HG03095 (cell line): ENCODE measurements around the gene RUNX1.

Experiments used
- ATAC-seq: cut with Tn5 transposase; IDR thresholded peaks from one replicate; pipeline ENCODE4 v1.9.1; 2021; ENCODE audit warnings: moderate library complexity; ENCODE audit not compliant: unreplicated experiment

RUNX1 gene

DNA sequence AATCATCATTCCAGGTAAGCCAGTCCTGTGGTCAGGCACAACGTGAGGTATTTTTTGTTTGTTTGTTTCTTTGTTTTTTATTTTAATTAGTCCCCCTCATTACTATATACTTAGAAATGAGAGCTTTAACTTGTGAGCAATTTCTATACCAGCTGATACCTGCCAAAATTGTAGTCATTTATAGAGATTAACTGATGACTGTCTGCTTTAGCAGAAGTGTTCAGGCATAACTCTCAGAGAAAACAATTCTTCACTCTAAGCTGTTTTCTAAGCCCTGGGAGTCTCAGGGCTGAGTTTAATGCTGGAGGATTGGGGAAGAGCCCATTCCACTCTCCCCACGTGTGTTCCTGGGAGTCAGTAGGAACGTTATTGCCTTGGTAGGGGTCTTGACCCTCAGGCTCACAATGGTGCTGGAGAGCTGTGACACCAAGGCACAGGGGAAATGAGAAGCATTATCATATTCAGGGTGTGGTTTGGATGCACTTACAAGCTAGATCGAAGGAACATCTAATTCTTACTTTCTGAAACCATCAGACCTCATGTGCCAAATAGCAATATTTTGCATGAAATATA, 212.1 kb downstream of the RUNX1 start:
- ATAC-seq, result no peak

DNA sequence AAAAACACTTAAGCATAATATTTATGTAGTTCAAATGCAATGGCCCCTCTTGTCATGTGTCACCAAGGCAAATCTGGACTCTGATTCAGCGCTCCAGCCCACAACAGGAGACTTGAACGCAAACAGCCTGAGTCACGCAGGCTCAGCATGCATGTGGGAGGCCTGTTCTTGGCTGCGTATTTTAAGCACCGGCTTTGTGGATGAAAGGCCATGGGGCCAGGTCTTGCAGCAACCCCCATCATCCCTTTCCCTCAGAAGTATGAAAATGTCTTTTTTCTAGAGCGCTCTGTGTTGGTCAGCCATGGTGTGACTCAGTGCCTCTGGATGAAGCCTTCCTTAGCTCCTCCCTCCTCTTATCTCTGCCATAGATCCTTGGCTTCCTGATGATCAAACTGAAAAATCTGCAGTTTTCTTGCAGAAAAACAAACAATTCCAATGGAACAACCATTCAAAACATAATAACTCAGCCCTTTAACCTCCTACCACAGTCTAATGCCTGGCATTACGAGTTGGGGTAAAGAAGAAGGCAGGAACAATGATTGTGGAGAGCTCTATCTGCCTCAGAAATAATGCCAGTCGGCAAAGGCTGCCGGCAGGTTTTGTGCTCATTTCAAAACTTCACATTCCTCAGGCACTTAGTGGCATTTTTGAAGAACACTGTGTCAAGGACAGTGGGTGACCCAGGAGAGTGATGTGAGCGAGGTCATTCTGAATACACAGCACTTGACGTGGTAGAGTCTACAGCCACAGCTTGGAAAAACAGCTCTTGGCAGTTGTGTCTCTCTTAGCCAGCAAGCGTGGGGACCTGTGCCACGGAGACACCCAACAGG, 212.8 kb downstream of the RUNX1 start:
- ATAC-seq, result no peak

GRCh38 chr21:34835526-34835925, 213.6 kb downstream of the RUNX1 start:
- ATAC-seq, result no peak

DNA sequence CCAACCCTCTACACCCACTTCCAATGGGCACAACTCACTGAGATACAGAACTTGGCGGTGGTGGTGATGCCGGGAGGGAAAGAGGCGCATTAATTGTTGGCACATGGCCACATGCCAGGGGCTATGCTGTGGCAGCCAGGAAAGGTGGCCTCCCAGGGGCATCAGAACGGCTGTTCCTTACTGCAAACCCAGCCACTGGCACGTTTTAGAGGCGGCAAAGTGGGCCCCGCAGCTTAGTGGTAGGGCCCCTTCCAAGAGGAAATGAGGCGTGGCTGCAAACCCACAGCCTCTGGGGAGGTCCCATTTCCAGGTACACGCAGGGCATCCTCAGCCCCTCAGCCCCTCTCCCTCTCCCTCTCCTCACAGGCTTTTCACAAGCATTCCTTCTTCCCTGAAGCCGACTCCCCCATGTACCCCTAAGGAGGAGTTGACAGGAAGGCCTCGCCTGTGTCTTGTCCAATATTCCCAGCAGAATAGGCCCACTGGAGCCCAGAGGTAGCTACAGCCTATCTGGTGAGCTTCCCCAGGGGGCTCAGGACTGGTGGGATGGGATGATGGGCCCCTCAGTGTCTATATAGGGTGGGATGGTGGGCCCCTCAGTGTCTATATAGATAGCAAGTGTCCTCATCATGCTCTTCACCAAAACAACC, 214.1 kb downstream of the RUNX1 start:
- ATAC-seq, result no peak

- no peak for ATAC-seq
Measured at GRCh38 chr21:34834290-34834689, 214.8 kb downstream of the RUNX1 start.

DNA sequence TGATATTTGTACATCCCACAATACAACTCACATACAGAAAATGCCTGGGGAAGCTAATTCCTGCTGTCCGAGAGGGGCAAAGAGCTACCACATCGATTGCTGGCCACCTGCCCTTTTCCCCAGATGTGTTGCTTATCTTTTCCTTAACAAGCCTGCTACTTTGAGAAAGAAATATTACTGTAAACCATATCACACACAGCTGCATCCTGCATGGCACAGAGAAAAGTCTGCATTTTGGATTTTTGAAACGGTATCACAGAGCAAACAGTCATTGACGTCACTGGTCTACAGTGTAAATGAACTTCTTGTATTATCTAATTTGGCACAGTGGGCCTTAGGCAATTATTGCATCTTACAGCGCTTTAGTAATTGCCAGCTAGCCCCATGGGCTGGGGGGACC, 215.6 kb downstream of the RUNX1 start:
- no peak for ATAC-seq

- ATAC-seq, result no peak
Measured at GRCh38 chr21:34830386-34831170, 218.5 kb downstream of the RUNX1 start.

DNA sequence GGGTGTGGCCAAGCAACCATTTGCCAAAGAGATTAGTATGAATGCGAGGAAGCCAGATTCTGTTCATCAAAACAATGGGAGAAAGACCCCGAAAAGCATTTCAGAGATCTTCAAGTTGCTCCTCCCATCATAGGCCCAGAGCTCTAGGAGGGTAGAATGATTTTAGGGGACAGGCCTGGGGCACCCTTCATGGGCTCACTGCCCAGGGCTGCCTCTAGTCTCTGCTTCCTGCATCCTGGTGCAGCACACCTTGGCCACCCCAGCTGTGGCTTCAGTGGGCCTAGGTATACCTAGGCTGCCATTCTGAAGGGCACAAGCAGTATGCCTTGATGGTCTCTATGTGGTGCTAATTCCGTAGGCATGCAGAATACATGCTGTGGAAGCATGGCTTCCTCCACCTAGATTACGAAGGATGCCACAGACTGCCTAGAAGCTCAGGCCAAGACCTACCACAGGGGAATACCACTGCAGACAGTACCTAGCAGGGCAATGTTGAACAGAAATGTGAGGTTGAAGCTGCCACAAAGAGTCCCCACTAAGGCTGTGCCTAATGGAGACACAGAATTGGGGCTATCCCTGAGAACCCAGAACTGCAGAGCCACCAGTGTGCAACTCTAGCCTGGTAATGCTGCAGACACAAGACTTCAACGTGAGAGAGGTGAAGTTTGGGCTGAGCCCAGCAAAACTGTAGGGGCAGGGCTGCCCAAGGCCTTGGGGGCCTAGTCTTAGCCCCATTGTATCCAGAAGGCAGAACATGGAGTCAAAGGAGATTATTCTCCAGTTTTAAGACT, 221.5 kb downstream of the RUNX1 start:
- ATAC-seq, result no peak

DNA sequence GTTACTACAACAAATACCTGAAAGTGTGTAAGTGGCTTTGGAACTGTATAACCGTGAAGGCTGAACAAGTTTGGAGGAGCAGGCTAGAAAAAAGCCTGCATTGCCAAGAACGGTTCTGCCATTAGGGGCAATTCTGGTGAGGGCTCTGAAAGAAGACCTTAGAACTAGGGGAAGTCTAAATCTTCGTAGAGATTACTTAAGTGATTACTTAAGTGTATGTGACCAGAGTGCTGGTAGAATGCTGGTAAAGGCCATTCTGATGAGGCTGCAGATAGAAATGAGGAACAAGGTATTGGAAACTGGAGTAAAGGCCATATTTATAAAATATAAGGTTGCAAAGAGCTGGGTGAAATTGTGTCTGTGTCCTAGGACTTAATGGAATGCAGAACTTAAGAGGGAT, 222.3 kb downstream of the RUNX1 start:
- ATAC-seq, result no peak

DNA sequence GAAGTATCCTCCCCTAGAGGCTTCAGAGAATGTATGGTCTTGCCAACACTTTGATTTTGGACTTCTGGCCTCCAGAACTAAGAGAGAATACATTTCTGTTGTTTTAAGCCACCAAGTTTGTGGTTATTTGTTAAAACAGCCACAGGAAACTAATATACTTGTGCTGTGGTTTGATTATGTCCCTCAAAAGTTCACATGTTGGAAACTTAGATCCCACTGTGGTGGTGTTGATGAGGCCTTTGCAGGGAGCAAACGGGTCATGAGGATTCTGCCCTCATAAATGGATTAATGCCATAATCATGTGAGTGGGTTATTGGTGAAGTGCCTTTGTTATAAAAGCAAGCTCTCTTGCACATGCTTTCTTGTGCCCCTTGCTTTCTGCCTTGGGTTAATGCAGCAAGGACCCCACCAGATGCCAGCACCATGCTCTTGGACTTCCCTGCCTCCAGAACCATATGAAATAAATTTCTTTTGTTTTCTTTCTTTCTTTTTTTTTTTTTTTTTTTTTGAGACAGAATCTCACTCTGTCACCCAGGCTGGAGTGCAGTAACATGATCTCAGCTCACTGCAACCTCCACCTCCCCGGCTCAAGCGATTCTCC, 223.1 kb downstream of the RUNX1 start:
- ATAC-seq, result no peak

- ATAC-seq, result no peak
Measured at GRCh38 chr21:34825101-34825500, 224.0 kb downstream of the RUNX1 start.

DNA sequence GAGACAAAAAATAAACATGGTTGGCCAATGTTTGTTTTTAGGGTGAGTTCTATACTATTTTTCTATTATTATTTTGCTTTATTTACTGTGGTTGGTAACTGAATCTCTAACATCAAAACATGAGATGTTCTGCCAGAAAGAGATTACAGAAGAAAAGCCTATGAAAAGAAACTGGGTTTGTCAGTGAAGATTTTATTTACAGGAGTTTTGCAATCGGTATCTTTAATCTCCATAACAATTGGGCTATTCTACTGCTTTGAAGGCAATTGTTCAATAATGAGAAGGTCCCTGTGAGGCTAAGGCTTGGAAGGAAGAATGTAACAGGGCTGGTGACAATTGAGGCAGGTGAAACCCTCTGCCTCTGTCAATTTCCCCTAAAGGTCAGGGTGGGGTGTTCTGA, 224.8 kb downstream of the RUNX1 start:
- no peak for ATAC-seq

GRCh38 chr21:34822942-34823341, 226.2 kb downstream of the RUNX1 start:
- ATAC-seq, result no peak

DNA sequence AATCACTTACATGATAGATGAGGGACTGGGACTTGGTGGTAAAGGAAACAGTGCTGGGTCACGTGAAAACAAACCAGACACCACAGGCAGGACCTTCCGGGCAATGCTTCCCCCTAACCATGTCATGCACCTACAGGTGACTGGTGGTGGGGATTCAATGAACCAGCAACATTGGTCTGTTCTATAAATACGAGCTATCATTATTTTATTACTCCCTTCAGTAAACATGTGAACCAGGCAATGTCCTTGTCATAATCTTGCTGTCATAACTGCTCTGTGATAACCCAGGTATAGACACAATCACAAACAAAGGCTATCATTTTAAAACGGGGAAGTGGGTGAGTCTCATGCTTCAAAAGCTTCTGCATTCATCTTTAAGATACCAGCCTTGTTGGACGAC, 226.9 kb downstream of the RUNX1 start:
- no peak for ATAC-seq

DNA sequence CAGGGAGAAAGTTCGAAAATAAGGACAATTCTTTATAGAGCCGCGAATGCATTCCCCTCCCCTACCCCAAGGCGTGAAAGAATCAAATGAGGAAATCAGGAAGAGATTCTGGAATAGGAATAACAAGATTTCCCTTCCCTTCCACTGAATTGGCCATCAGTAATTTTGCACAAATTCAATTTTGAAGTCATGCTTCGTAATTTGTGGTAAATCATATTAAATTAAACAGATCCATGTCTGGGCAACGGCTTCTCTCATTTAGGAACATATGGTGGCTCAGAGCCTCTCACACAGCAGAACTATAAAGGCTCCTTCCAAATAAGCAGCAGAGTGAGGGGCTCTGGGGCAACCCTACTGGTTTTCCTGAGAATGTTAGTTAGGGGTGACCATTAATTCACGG, 227.4 kb downstream of the RUNX1 start:
- no peak for ATAC-seq

DNA sequence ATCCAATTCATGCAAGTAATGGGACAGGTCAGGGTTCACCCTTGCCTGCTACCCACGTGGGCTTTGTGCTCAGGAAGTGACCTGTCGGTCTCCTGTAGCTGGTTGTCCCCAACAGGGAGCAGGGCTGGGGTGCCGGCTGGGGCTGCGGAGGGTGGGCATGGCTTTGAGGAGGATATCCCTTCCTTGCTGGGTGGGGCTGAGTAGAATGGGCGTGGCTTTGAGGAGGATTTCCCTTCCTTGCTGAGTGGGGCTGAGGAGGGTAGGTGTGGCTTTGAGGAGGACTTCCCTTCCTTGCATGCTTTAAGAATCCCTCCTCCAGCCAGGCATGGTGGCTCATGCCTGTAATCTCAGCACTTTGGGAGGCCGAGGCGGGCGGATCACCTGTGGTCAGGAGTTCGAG, 229.1 kb downstream of the RUNX1 start:
- no peak for ATAC-seq

DNA sequence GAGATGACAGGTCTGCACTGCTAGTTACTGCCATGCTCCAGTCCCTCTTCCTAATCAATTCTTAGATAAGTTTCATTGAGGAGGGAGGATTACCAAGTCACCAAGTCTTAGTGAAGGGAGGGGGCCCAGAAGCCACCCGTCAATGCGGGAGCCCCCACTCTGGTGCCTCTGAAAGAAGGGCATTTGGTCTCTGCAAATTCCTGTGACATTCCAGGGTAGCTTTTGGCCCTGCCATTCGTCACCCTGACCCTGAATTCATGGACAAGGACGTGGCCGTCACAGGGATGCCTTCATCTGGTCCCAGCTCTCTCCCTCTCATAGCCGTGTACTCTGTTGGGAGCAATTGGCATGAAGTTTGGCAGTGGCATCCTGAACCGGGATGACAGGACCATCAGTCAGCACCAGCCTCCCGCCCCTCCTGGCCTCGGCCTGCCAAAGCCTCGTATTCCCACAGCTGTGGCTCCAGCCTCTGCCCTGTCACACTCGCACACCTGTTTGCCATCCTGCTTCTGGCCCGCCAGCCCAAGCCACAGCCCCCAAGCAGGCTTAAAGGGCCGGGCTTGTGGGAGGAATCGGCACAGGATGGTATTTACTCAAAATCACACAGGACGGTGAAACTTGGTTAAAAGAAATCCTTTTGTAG, 229.6 kb downstream of the RUNX1 start:
- no peak for ATAC-seq

- ATAC-seq, result no peak
Measured at GRCh38 chr21:34818662-34819158, 230.4 kb downstream of the RUNX1 start.

GRCh38 chr21:34817821-34818661, 231.1 kb downstream of the RUNX1 start:
- ATAC-seq, result no peak
